Embryonic facial prominence (tissue), 1 donor: Measurements from ENCODE around the gene MEIOB.
"Not testable (repeated sequence)": the region's sequence is repeated elsewhere in the genome, so short reads cannot be mapped to it uniquely, and the experiment has no call there.

ENCODE experiments used
- DNase-seq: peaks from one replicate; pipeline ENCODE4 v3.0.0-alpha.2; 2016; ENCODE audit errors: extremely low spot score

The MEIOB gene

GRCh38 chr16:1815461-1815860, 56.5 kb downstream of the MEIOB start:
- DNase-seq, result no peak

GRCh38 chr16:1812732-1813163, 59.2 kb downstream of the MEIOB start:
- no peak for DNase-seq

- no peak for DNase-seq
Observed at GRCh38 chr16:1810536-1810935, 61.4 kb downstream of the MEIOB start.

GRCh38 chr16:1810106-1810505, 61.9 kb downstream of the MEIOB start:
- no peak for DNase-seq

GRCh38 chr16:1809281-1809801, 62.6 kb downstream of the MEIOB start:
- DNase-seq, result no peak

- DNase-seq, result no peak
Observed at GRCh38 chr16:1808691-1809090, 63.3 kb downstream of the MEIOB start.

GRCh38 chr16:1807626-1808025, 64.3 kb downstream of the MEIOB start:
- DNase-seq, result no peak

GRCh38 chr16:1800701-1801100, 71.3 kb downstream of the MEIOB start:
- DNase-seq, result no peak

- DNase-seq, result not testable (repeated sequence)
Observed at GRCh38 chr16:1799263-1799662, 72.7 kb downstream of the MEIOB start.

- DNase-seq, result no peak
Observed at GRCh38 chr16:1794908-1795666, 76.9 kb downstream of the MEIOB start.

GRCh38 chr16:1794221-1794871, 77.6 kb downstream of the MEIOB start:
- DNase-seq, result no peak

GRCh38 chr16:1793578-1794220, 78.3 kb downstream of the MEIOB start, which contains the start of gene IGFALS:
Gene IGFALS, minus strand, starts transcription at chr16:1793705. Its CDS starts 53 bp downstream, at chr16:1793652.
- DNase-seq, result no peak

- no peak for DNase-seq
Observed at GRCh38 chr16:1792836-1793577, 79.0 kb downstream of the MEIOB start.

GRCh38 chr16:1791943-1792812, 79.8 kb downstream of the MEIOB start:
- no peak for DNase-seq

- DNase-seq, result no peak
Observed at GRCh38 chr16:1791256-1791942, 80.6 kb downstream of the MEIOB start.

- no peak for DNase-seq
Observed at GRCh38 chr16:1790611-1791255, 81.2 kb downstream of the MEIOB start.

GRCh38 chr16:1790261-1790610, 81.7 kb downstream of the MEIOB start:
- no peak for DNase-seq

GRCh38 chr16:1789643-1790045, 82.3 kb downstream of the MEIOB start:
- DNase-seq, result no peak

GRCh38 chr16:1788708-1789100, 83.3 kb downstream of the MEIOB start:
- DNase-seq, result no peak
